MV-4-11 (cell line): ENCODE data around the gene KLHL11.

Experiments used
- DNase-seq: peaks from one replicate; lab custom pipeline; 2025; lab: John Stamatoyannopoulos, UW

Gene KLHL11

DNA sequence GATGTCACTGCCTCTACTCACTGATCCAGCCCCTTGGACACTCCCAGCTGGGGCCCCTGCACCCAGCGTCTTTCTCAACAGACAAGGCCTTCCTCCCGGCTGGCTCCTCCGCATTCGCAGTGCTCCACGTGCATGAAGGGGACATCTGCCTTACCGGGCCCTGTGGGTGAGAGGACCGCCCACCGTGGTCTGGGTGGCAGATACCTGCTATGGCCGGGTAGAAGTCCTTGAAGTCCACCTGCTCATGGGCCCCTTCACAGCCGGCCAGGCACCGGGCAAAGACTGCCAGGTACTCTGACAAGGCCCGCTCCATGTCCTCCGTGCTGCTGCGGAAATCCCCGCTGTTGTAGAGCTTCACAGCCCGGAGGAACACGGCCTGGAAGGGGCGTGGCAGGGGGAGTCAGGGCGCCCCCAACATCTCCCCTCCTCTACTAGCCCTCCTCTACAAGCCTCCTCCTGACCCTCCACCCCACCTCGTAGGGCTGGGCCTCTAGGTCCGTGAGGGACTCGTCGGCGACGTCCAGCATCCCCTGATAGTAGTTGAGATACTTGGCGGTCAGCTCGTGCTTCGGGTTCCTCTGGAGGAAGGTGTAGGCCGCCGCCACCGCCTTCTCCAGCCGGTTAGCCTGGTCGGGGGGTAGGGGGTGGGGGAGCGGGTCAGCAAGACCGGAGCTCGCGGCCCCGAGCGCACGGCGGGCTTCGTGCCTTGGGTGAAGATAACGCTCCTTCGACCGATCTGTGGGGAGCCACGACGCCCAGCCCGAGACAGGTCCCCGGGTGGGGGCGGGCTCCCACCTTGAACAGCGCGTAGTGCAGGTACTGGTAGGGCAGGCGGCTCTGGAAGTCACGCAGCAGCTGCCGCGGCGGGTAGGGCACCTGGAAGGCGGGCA lies 54.3 kb downstream of the KLHL11 start:
- DNase-seq: no peak

GRCh38 chr17:41806685-41807445 lies 58.4 kb downstream of the KLHL11 start:
- DNase-seq: no peak
